ENCODE data around the gene DTX1.

DNA sequence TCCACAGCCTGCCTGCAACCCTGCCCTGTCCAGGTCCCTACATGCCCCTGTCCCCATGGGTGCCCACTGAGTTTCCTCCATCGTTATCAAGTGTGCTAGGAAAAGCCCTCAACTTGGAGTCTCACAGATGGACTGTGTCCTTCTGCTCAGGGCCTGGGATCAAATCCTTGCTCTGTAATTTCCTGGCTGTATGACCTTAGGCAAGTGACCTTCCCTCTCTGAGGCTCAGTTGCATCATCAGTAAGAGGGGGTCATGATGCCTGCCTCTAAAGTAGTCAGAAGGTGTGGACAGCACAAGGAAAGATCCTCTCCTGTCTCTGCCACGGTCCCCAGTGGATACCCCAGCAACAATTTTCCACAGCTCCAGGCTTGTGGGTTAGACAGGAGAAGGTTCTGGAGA is 56.9 kb downstream of the DTX1 start:
- TF ChIP-seq ELK4 (IDR thresholded peaks at IDR 0.05; ENCODE audit: borderline replicate concordance, low read depth, low read length) (no peak), CTCF (tag by site-specific recombination; IDR thresholded peaks at IDR 0.05) (no peak), MEIS1 (CRISPR knock-in tag; IDR thresholded peaks at IDR 0.05; ENCODE audit: borderline replicate concordance) (no peak), ZBTB21 (tag by site-specific recombination; IDR thresholded peaks at IDR 0.05) (no peak), ZFP3 (tag by site-specific recombination; IDR thresholded peaks at IDR 0.05; ENCODE audit: low read depth) (no peak), ZNF785 (tag by site-specific recombination; IDR thresholded peaks at IDR 0.05) (no peak), MYNN (tag by site-specific recombination; IDR thresholded peaks at IDR 0.05; ENCODE audit: borderline replicate concordance) (no peak), ZNF350 (tag by site-specific recombination; IDR thresholded peaks at IDR 0.05) (no peak), KLF9 (tag by site-specific recombination; IDR thresholded peaks at IDR 0.05; ENCODE audit: low read depth) (no peak), ZNF274 (IDR thresholded peaks at IDR 0.05; ENCODE audit: low read length) (no peak), ZNF274 (tag by site-specific recombination; IDR thresholded peaks at IDR 0.05; ENCODE audit: borderline replicate concordance) (no peak)

Measured in HEK293 (cell line).